GM21381 (cell line): ENCODE results near the gene EFL1.
"Not testable (repeated sequence)": the region's sequence is repeated elsewhere in the genome, so short reads cannot be mapped to it uniquely, and the experiment has no call there.

ENCODE experiments used
- ATAC-seq: cut with Tn5 transposase; IDR thresholded peaks from one replicate; pipeline ENCODE4 v1.9.1; 2021; ENCODE audit warnings: mild to moderate bottlenecking, moderate library complexity; ENCODE audit not compliant: unreplicated experiment

The EFL1 gene

GRCh38 chr15:82262422-82263026 lies at the start of gene EFL1, which contains the start of gene SAXO2:
EFL1 (minus strand) TSS chr15:82262734; CDS start chr15:82261778, 956 bp downstream.
SAXO2 (plus strand) TSS chr15:82262818; CDS start chr15:82262880, 62 bp downstream.
- ATAC-seq = peak; percentile 96

GRCh38 chr15:82311321-82311720 lies 48.8 kb upstream of the EFL1 start:
- ATAC-seq = not testable (repeated sequence)

GRCh38 chr15:82309802-82310201 lies 47.3 kb upstream of the EFL1 start:
- ATAC-seq = no peak

DNA sequence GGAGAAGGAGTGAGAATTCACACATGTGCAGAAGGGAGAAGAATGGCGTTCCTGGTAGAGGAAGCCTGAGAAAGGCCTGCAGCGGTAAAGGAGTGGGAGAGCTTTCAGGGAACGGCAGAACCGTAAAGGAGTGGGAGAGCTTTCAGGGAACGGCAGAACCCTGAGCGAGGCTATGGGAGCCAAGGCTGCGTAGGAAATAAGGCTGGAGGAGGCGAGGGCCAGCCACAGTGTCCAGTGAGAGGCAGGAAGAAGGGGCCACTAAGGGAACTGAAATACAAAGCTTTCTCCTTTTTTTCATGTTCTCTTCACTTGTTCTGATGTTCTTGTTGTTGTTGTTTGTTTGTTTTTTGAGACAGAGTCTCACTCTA lies 45.2 kb upstream of the EFL1 start:
- no peak for ATAC-seq

GRCh38 chr15:82306791-82307713 lies 44.5 kb upstream of the EFL1 start:
- ATAC-seq = no peak

- no peak for ATAC-seq
Observed at GRCh38 chr15:82305621-82306048, 43.1 kb upstream of the EFL1 start.

DNA sequence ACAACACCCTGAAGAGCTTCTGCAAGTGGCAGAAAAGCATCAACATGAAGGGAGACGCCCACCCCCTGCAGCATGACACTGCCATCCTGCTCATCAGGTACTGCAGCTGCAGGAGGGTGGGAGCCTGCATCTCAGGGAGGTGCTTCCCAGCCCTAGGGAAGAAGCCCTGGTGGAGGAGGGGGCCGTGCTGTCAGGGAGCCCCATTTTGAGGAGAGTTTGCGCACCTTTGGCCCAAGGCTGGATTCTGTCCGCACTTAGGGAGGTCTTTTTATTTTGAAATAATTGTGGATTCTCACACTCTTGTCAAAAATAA lies 42.2 kb upstream of the EFL1 start:
- ATAC-seq = no peak

DNA sequence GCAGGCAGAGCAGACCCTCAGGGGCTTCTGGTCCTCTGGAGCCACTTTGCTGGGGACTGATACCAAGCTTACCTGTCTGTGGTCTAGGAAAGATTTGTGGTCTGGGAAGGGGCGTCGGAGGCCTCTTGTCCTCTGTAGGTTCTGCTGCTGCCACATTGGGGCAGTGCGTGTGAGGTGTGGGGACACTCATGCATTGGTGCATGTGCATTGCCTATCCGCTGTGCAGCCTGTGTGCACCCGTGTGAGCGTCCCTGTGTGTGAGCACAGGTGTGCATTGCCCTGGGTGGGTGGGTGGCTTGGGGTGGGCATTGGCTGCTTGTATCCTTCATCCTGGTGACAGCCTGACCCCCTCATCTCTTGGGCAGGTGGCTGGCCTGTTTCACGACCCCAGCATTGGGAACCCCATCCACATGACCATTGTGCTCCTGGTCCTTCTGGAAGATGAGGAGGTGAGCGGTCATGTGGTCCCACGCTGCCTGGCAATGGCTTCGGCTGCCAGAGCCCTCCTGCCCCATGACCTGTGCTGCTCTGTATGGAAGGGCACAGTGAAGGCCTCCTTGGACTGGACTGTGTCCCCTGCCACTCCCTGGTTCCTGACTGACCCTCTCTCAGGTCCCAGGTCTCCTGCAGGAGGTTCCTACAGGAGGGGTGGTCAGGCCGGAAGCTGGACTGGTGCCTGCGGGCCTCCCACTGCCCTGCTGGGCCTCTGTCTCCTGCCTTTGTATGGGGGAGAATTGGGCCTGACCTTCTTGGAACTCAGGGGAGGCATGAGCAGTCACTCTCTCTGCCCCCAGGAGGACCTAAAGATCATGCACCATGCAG lies 41.6 kb upstream of the EFL1 start:
- ATAC-seq = no peak

DNA sequence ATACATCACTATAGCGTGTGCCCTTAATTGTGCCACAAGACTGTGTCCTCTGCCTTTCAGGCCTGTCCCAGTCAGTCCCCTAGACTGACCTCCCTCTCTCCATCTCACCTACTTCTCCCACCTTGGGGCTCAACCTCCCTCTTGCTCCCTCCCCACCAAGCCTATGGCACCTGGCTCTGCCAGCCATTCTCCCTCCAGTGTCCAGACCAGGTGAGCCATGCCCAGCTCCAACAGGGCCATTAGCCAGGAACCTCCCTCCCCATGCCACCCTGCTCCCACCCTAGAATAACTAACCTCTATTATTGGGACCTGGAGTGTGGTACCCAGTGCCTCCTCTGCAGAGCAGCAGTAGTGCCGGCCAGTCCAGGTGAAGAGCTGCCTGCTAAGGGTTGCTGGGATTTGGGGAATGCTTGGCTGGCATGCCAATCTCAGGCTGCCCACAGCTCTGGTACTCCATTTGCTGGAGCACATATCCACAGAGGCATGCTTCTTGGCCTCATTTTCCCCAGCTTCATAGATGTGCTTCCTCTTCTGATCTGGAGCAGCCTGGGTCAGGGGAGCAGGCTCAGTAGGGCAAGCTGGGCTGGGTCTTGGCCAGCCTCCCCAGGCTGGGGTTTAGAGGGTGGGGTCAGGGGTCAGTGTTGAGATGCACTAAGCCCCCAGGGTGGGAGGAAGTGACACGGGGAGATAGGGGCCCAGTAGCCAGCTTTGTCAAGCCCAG lies 38.9 kb upstream of the EFL1 start:
- ATAC-seq = no peak

DNA sequence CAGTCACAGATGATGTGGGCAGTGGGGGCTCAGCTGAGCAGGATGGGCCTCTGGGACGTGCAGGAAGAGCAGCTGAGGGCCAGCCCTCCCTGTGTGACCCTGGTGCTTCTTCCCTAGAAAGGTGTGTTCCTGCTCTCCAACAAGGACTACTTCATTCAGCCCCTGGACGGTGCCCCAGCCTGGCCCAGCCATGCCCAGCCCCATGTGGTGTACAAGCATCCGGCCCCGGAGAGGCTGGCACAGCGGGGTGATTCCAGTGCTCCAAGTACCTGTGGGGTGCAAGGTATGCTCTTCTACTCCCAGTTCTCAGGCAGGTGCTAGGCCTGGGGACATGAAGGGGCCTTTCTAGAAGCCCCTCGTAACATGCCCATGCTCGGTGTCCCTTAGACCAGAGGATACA lies 38.3 kb upstream of the EFL1 start:
- no peak for ATAC-seq

GRCh38 chr15:82300326-82300725 lies 37.8 kb upstream of the EFL1 start:
- ATAC-seq = not testable (repeated sequence)

DNA sequence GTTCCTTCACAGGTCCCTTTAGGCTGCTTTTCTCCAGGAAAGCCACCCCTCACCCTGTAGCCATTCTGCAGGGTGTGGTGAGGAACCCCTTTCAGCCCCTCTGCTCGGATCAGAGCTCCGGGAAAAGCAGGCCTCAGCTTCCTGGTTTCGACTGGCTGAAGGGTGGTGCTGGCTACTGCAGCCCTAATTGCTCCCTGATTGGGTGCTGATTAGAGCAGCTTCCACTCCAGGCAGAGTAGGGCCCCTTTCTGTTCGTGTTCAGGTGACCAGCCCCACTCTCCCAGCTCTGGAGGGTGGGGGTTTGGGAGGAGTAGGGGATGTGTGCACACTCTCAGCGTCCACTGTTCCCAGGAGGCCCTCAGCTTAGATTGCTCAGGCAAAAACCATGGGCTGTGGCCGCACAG lies 37.0 kb upstream of the EFL1 start:
- ATAC-seq = not testable (repeated sequence)

DNA sequence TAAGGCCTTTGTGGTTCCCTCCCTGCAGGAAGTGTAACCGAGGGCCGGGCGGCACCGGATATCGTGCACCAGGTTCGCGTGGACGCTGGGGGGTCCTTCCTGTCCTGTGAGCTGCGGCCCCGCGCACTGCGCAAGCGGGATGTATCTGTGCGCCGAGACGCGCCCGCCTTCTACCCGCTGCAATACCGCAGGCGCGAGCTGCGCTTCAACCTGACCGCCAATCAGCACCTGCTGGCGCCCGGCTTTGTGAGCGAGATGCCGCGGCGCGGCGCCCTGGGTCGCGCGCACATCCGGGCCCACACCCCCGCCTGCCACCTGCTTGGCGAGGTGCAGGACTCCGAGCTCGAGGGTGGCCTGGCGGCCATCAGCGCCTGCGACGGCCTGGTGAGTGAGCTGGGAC lies 36.0 kb upstream of the EFL1 start:
- peak; percentile 55 for ATAC-seq

GRCh38 chr15:82298032-82298431 lies 35.5 kb upstream of the EFL1 start:
- ATAC-seq = no peak

GRCh38 chr15:82297546-82297945 lies 35.0 kb upstream of the EFL1 start:
- ATAC-seq = no peak

DNA sequence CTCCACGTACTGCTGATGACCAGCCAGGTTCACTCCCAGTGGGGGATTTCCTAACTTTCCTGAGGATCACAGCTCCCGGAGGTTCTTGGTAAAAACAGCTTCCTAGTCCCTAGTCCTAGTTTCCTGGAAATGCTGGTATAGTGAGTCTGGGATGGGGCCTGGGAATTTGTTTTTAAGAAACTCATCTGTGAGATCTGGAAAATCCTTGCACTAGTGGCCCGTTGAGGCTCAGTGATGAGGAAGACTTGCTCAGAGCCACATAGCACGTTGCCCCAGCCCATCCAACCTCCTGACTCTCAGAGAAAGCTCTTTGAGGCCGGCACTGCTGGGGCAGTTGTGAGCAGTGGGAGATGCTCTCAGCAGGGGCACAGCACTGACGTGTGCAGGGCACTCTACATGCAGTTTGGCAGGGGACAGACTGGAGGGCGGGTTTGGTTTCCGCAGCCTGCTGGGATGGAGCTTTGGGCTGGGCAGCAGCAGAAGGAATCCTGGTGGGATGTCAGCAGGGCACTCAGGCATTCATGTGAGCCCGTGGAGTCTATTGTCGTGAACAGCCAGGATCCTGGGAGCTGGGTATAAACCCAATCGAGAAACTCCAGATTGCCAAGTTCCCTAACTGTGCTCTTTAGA lies 31.6 kb upstream of the EFL1 start:
- ATAC-seq = no peak

GRCh38 chr15:82292271-82292670 lies 29.7 kb upstream of the EFL1 start:
- no peak for ATAC-seq

DNA sequence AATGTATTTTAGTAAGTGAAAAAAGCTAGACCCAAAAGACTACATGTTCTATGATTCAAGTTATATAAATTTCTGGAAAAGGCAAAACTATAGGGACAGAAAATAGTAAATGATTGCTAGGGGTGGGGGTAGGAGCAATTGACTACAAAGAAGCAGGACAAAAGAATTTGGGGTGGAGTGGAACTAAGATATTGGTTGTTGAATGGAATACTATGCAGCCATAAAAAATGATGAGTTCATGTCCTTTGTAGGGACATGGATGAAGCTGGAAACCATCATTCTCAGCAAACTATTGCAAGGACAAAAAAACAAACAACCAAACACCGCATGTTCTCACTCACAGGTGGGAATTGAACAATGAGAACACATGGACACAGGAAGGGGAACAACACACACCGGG lies 25.7 kb upstream of the EFL1 start:
- ATAC-seq = not testable (repeated sequence)

DNA sequence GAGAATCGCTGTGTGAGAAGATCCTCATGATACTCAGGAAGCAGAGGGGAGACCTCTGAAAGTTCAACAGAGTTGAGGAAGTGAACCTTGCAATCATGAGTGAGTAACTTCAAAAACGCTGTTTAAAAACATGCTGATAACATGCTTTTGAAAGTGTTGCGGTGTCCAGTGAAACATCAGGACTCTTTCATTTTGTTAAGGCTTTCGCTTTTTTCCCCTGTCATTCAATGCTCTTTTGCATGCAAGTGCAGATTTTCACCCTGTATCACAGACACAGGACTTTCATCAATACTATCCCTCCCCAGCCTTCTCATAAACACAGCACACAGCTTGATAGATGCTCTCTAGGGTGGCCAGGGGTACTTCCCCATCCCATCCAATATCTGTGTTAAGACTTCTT lies 23.9 kb upstream of the EFL1 start:
- ATAC-seq = peak; percentile 82

DNA sequence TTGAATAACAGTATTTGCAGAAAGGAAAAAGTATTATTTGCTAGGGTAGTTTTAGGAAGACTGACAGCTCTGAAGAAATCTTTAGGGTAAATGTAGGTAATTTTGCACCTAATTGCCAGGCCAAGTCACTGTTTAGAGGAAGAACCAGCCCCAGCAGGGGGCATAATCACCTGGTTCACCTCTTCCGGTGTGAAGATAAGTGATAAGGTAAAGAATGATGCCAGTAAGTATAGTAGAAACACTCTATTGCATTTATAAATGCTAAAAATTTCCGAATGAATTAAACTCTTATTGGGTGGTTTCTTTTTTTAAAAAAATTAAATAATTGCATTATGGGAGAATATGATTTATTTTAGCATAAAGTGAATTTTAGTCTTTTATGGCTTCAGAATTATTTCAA lies 21.8 kb upstream of the EFL1 start:
- not testable (repeated sequence) for ATAC-seq
